Activated T-cell treated with anti-CD3 and anti-CD28 coated beads, Interleukin-2, amount 50 U/mL, for 24 hours (primary cell): ENCODE data around the gene TTLL9.

ENCODE experiments used
- DNase-seq: peaks from one replicate; pipeline ENCODE4 v3.0.0-alpha.2; 2020
- H3K27ac Mint-ChIP-seq: 2 replicates; pipeline ENCODE4 v1.8.0; 2020; ENCODE audit warnings: mild to moderate bottlenecking, mixed read lengths
- H3K27me3 Mint-ChIP-seq: 2 replicates; pipeline ENCODE4 v1.8.0; 2020; ENCODE audit warnings: mixed read lengths
- H3K36me3 Mint-ChIP-seq: 2 replicates; pipeline ENCODE4 v1.8.0; 2020; ENCODE audit warnings: low read depth, mixed read lengths
- H3K4me1 Mint-ChIP-seq: 2 replicates; pipeline ENCODE4 v1.8.0; 2020; ENCODE audit warnings: low read depth, mixed read lengths
- H3K4me3 Mint-ChIP-seq: 2 replicates; pipeline ENCODE4 v1.8.0; 2020; ENCODE audit warnings: mild to moderate bottlenecking, moderate library complexity, mixed read lengths
- H3K9me3 Mint-ChIP-seq: 2 replicates; pipeline ENCODE4 v1.8.0; 2020; ENCODE audit warnings: mixed read lengths

The TTLL9 gene

DNA sequence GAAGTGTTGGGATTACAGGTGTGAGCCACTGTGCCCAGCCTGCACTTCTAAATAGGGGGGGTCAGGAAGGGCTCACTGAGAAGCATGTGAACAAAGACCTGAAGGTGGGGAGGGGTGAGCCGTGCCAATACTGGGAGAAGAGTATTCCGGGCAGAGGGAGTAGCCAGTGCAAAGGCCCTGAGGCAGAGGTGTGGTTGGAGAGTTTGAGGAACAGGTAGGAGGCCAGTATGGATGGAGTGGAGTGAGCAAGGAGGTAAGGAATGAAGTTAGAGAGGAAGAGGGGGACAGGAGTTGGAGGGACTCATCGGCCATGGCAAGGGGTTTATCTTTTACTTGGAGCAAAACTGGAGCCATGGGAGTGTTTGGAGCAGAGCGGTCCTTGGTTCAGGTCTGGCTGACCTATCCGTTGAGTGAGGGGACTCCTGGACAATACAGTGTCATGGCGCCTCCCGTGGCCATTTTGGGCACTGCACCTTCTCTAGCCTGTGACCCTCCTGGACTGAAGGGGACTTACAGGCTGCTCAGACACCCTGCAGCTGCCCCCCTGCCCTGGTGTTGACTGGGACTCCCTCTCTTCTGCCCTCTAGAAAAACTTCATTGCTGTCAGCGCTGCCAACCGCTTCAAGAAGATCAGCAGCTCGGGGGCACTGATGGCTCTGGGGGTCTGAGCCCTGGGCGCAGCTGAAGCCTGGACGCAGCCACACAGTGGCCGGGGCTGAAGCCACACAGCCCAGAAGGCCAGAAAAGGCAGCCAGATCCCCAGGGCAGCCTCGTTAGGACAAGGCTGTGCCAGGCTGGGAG is 37.1 kb upstream of the TTLL9 start:
- H3K36me3 Mint-ChIP-seq: no peaks in the 10 kb centered on the region
- H3K4me3 Mint-ChIP-seq: no peak overlapping the region
- peak; percentile 77 for DNase-seq
- no peak overlapping the region for H3K27ac Mint-ChIP-seq
- peaks cover 7% of the 10 kb centered on the region for H3K4me1 Mint-ChIP-seq
- no peaks in the 10 kb centered on the region for H3K9me3 Mint-ChIP-seq
- no peaks in the 10 kb centered on the region for H3K27me3 Mint-ChIP-seq

DNA sequence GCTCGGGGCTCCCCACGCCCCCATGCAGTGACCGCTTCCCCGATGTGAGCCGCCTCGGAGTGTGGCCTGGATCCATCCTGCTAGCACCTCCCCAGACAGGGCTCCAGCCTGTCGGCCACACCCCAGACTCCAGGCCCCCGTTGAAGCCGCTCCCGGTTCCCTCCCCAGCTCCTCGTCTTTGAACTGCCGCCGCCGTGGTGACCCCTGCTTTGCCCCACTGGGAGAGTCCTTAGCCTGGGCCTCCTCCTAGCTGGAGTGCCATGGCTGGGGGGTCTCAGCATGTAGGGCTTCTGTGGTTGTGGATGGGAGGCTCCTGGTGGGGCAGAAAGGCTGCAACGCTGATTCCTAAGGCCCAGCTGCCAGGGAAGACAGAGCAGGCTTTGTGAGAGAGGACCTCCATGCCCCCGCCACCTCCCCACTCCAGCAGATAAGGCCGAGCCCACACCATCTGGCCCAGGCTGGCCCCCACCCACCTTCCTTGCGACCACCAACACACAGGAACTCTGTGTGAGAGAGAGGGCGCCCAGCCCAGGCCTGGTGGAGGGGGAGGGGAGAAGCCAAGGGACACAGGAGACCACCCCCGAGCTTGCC is 36.4 kb upstream of the TTLL9 start:
- Mint-ChIP-seq H3K27me3 (no peaks in the 10 kb centered on the region), H3K4me3 (no peak overlapping the region), H3K36me3 (no peaks in the 10 kb centered on the region), H3K9me3 (no peaks in the 10 kb centered on the region), H3K27ac (no peak overlapping the region), H3K4me1 (peaks cover 7% of the 10 kb centered on the region)
- no peak for DNase-seq

GRCh38 chr20:31835554-31835953 is 34.9 kb upstream of the TTLL9 start:
- no peaks in the 10 kb centered on the region for H3K36me3 Mint-ChIP-seq
- no peak for DNase-seq
- H3K27me3 Mint-ChIP-seq: no peaks in the 10 kb centered on the region
- H3K4me3 Mint-ChIP-seq: no peak overlapping the region
- H3K4me1 Mint-ChIP-seq: peaks cover 7% of the 10 kb centered on the region
- H3K27ac Mint-ChIP-seq: no peak overlapping the region
- no peaks in the 10 kb centered on the region for H3K9me3 Mint-ChIP-seq

- peak overlapping the region; percentile 52 for H3K27ac Mint-ChIP-seq
These were observed 34.2 kb upstream of the TTLL9 start for GRCh38 chr20:31835977-31836852.

GRCh38 chr20:31836853-31837608 is 33.4 kb upstream of the TTLL9 start:
- Mint-ChIP-seq H3K4me1 (peaks cover 7% of the 10 kb centered on the region), H3K27ac (no peak overlapping the region), H3K27me3 (no peaks in the 10 kb centered on the region), H3K9me3 (no peaks in the 10 kb centered on the region), H3K36me3 (no peaks in the 10 kb centered on the region), H3K4me3 (no peak overlapping the region)
- DNase-seq: no peak

More at GRCh38 chr20:31835977-31836852, 34.2 kb upstream of the TTLL9 start:
- DNase-seq: no peak
- no peaks in the 10 kb centered on the region for H3K9me3 Mint-ChIP-seq
- H3K27me3 Mint-ChIP-seq: no peaks in the 10 kb centered on the region
- no peak overlapping the region for H3K4me3 Mint-ChIP-seq
- H3K4me1 Mint-ChIP-seq: peaks cover 7% of the 10 kb centered on the region
- no peaks in the 10 kb centered on the region for H3K36me3 Mint-ChIP-seq

DNA sequence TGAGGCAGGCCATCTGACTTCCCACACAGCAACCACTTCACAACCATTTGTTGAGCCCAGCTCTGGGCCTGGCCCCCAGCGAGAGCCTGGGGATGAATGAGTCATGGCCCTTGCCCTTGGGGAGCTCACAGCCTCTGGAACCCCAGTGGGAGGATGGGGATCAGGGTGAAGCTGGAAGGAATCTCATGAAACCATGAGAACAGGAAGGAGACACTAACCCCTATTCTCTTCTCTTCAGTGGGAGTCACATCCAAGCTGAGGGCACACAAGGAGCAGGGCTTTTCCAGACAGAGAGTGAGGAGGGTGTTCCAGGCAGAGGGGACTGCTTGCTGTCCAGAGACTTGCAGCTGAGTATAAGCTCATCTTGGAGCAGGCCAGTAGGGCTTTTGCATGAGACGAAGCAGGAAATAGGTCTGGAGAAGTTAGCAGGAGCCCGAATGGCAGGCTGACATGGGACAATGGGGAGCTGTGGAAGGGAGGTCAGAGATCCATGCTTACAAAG is 32.5 kb upstream of the TTLL9 start:
- H3K4me3 Mint-ChIP-seq: no peak overlapping the region
- H3K4me1 Mint-ChIP-seq: peaks cover 7% of the 10 kb centered on the region
- no peak overlapping the region for H3K27ac Mint-ChIP-seq
- H3K27me3 Mint-ChIP-seq: no peaks in the 10 kb centered on the region
- H3K9me3 Mint-ChIP-seq: no peaks in the 10 kb centered on the region
- DNase-seq: no peak
- no peaks in the 10 kb centered on the region for H3K36me3 Mint-ChIP-seq

- no peak overlapping the region for H3K4me3 Mint-ChIP-seq
- no peak for DNase-seq
- no peaks in the 10 kb centered on the region for H3K9me3 Mint-ChIP-seq
- H3K27ac Mint-ChIP-seq: no peak overlapping the region
- H3K4me1 Mint-ChIP-seq: peaks cover 7% of the 10 kb centered on the region
- H3K36me3 Mint-ChIP-seq: no peaks in the 10 kb centered on the region
- H3K27me3 Mint-ChIP-seq: no peaks in the 10 kb centered on the region
These were observed 31.7 kb upstream of the TTLL9 start for GRCh38 chr20:31838646-31839292.

GRCh38 chr20:31839782-31840487 is 30.5 kb upstream of the TTLL9 start:
- Mint-ChIP-seq H3K27me3 (no peaks in the 10 kb centered on the region), H3K4me1 (peaks cover 7% of the 10 kb centered on the region), H3K9me3 (no peaks in the 10 kb centered on the region), H3K36me3 (no peaks in the 10 kb centered on the region), H3K27ac (no peak overlapping the region), H3K4me3 (no peak overlapping the region)
- DNase-seq: no peak

GRCh38 chr20:31840906-31841816 is 29.3 kb upstream of the TTLL9 start:
- no peak for DNase-seq
- H3K4me3 Mint-ChIP-seq: no peak overlapping the region
- H3K27ac Mint-ChIP-seq: no peak overlapping the region
- no peaks in the 10 kb centered on the region for H3K27me3 Mint-ChIP-seq
- no peaks in the 10 kb centered on the region for H3K9me3 Mint-ChIP-seq
- peaks cover 3% of the 10 kb centered on the region for H3K4me1 Mint-ChIP-seq
- no peaks in the 10 kb centered on the region for H3K36me3 Mint-ChIP-seq

DNA sequence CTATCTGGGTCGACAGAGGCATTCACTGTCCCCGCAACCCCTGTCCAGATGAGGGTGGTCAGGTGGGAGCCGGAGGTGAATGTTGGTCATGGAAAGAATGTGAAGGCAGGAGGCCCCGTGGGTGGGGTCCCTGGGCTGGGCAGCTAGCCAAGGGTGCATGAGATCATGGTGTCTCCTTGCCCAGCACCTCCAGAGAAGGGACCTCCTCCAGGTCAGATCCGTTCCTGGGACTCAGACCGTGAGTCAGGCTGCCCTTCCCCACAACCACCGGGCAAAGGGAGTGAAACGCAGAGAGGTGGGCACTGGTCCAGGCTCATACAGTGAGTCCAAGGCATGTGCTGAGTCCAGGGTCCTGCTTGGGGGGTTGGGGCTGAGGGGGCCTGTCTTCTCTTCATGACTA is 28.5 kb upstream of the TTLL9 start:
- Mint-ChIP-seq H3K9me3 (no peaks in the 10 kb centered on the region), H3K27me3 (peaks cover 2% of the 10 kb centered on the region), H3K36me3 (no peaks in the 10 kb centered on the region), H3K27ac (no peak overlapping the region), H3K4me1 (no peaks in the 10 kb centered on the region), H3K4me3 (no peak overlapping the region)
- DNase-seq: no peak

- Mint-ChIP-seq H3K36me3 (no peaks in the 10 kb centered on the region), H3K27me3 (peaks cover 2% of the 10 kb centered on the region), H3K9me3 (no peaks in the 10 kb centered on the region), H3K4me1 (no peaks in the 10 kb centered on the region), H3K4me3 (no peak overlapping the region), H3K27ac (no peak overlapping the region)
- no peak for DNase-seq
These were observed 27.8 kb upstream of the TTLL9 start for GRCh38 chr20:31842471-31843157.

GRCh38 chr20:31843288-31843687 is 27.1 kb upstream of the TTLL9 start:
- peaks cover 2% of the 10 kb centered on the region for H3K27me3 Mint-ChIP-seq
- H3K4me3 Mint-ChIP-seq: no peak overlapping the region
- H3K36me3 Mint-ChIP-seq: no peaks in the 10 kb centered on the region
- DNase-seq: no peak
- H3K4me1 Mint-ChIP-seq: no peaks in the 10 kb centered on the region
- no peaks in the 10 kb centered on the region for H3K9me3 Mint-ChIP-seq
- no peak overlapping the region for H3K27ac Mint-ChIP-seq
